Naive thymus-derived CD4-positive, alpha-beta T cell (primary cell): Measurements from ENCODE around the gene IL1R1. TPM values are rescaled to one million over a fixed set of nuclear protein-coding genes. Genes with fewer than 3 reads are reported as not detected.
A peak's percentile ranks its signal among the peaks of the same experiment; 100 is the strongest.

ENCODE experiments used
- ATAC-seq: fragments of 150-1000 bp; cut with Tn5 transposase; 2 replicates; pipeline ENCODE4 v1.10.0; 2021; ENCODE audit warnings: mild to moderate bottlenecking, moderate library complexity
- CTCF ChIA-PET: fragments of 350-600 bp; sonication (Branson Sonifier 250); formaldehyde crosslinking; loops from one replicate; lab custom pipeline; 2021; ENCODE audit warnings: antibody characterized with exemption; lab: Charles Lee
- POLR2A ChIA-PET: fragments of 350-600 bp; sonication (Branson Sonifier 250); formaldehyde crosslinking; loops from one replicate; lab custom pipeline; 2021; ENCODE audit warnings: antibody characterized with exemption, inconsistent platforms; lab: Charles Lee
- DNase-seq, 9 donors: peaks; one replicate each; pipeline versions ENCODE4 v3.0.0 to v3.0.0-alpha.2; 2020 to 2022; ENCODE audit warnings: mixed read lengths in 1 of 9
- H3K27ac ChIP-seq: one replicate; pipeline ENCODE4 v1.7.0; 2013; ENCODE audit warnings: mild to moderate bottlenecking, low read depth, low read length, moderate library complexity
- H3K27me3 ChIP-seq, 2 donors: one replicate each; pipeline ENCODE4 v1.7.0; 2013; ENCODE audit warnings: low read length in 2 of 2, mild to moderate bottlenecking in 2 of 2, moderate library complexity in 2 of 2; ENCODE audit not compliant: control insufficient read depth in 2 of 2, insufficient read depth in 2 of 2
- H3K36me3 ChIP-seq, 3 experiments: 1 replicate in 2 of 3; 2 replicates in 1 of 3; pipeline ENCODE4 v1.7.0; 2013; ENCODE audit warnings: low read length in 3 of 3, mild to moderate bottlenecking in 3 of 3, moderate library complexity in 1 of 3; ENCODE audit not compliant: insufficient read depth in 3 of 3, control insufficient read depth in 2 of 3
- H3K4me1 ChIP-seq, 2 donors: one replicate each; pipeline ENCODE4 v1.7.0; 2013; ENCODE audit warnings: low read length in 2 of 2, mild to moderate bottlenecking in 2 of 2, moderate library complexity in 1 of 2; ENCODE audit not compliant: control insufficient read depth in 2 of 2, insufficient read depth in 2 of 2
- H3K4me3 ChIP-seq: 2 replicates; pipeline ENCODE4 v1.7.0; 2013; ENCODE audit warnings: mild to moderate bottlenecking, low read length
- H3K9me3 ChIP-seq, 3 experiments: 1 replicate in 2 of 3; 2 replicates in 1 of 3; pipeline ENCODE4 v1.7.0; 2013; ENCODE audit warnings: low read length in 3 of 3; ENCODE audit not compliant: control insufficient read depth in 2 of 3
- H3K27ac Mint-ChIP-seq, 9 donors: one replicate each; pipeline ENCODE4 v1.8.0; 2020 to 2022; ENCODE audit warnings: mixed read lengths in 9 of 9, mild to moderate bottlenecking in 8 of 9, moderate library complexity in 5 of 9, inconsistent platforms in 2 of 9
- H3K27me3 Mint-ChIP-seq, 5 donors: one replicate each; pipeline ENCODE4 v1.8.0; 2021 to 2022; ENCODE audit warnings: mixed read lengths in 5 of 5, mild to moderate bottlenecking in 1 of 5
- H3K36me3 Mint-ChIP-seq, 5 donors: one replicate each; pipeline ENCODE4 v1.8.0; 2020 to 2022; ENCODE audit warnings: mixed read lengths in 5 of 5, mild to moderate bottlenecking in 3 of 5, inconsistent platforms in 1 of 5
- H3K4me1 Mint-ChIP-seq, 7 donors: one replicate each; pipeline ENCODE4 v1.8.0; 2020 to 2022; ENCODE audit warnings: mixed read lengths in 7 of 7, mild to moderate bottlenecking in 3 of 7, inconsistent platforms in 1 of 7
- H3K4me3 Mint-ChIP-seq, 10 donors: one replicate each; pipeline ENCODE4 v1.8.0; 2020 to 2022; ENCODE audit warnings: mild to moderate bottlenecking in 10 of 10, mixed read lengths in 10 of 10, moderate library complexity in 6 of 10, inconsistent platforms in 2 of 10
- H3K9me3 Mint-ChIP-seq, 11 donors: one replicate each; pipeline ENCODE4 v1.8.0; 2020 to 2022; ENCODE audit warnings: mixed read lengths in 11 of 11, mild to moderate bottlenecking in 4 of 11, inconsistent platforms in 1 of 11, moderate library complexity in 1 of 11
- intact Hi-C, 2 donors: fragments of 100-400 bp; cut with micrococcal nuclease; formaldehyde crosslinking; loops; one replicate each; pipeline ENCODE4 v1.15.1; 2023
- polyA plus RNA-seq, 2 donors: library from polyadenylated mRNA; unstranded; fragments of 300-500 nt; fragmentation: Illumina TruSeq; gene quantifications; one replicate each; pipeline ENCODE4 v1.2.3, GENCODE V29; 2021
- total RNA-seq, 6 experiments: library from RNA in 5 of 6; stranded (reverse) in 5 of 6; gene quantifications; 1 replicate in 5 of 6; 2 replicates in 1 of 6; pipeline ENCODE4 v1.2.3 and lab custom pipeline; 2021 to 2026

Gene IL1R1
- total RNA-seq (1 to 10 TPM in 1 of 5 experiments, under 1 TPM in 4; 0.17 to 1.5 (median 0.54) TPM), polyA plus RNA-seq (not detected), total RNA-seq (lab: John Stamatoyannopoulos, UW) (not detected)

- peaks cover 0 to 21% (median 0%) of the 10 kb centered on the region in 3 experiments for H3K9me3 ChIP-seq
- H3K4me1 Mint-ChIP-seq, result peaks cover 5 to 25% (median 15%) of the 10 kb centered on the region in 7 donors
- H3K36me3 Mint-ChIP-seq, result peaks cover 7 to 22% (median 11%) of the 10 kb centered on the region in 5 donors
- no peak within 1 kb of the TSS for H3K27ac Mint-ChIP-seq
- H3K4me3 ChIP-seq, result no peak within 1 kb of the TSS
- no peak within 1 kb of the TSS for H3K27ac ChIP-seq
- DNase-seq (peak in 2 of 9 donors; percentile 17 to 47), ATAC-seq (peak; percentile 74)
- H3K9me3 Mint-ChIP-seq, result peaks cover 3 to 48% (median 32%) of the 10 kb centered on the region in 11 donors
- intact Hi-C loops, result no loop called here
- ChIA-PET CTCF (no interaction called here), POLR2A (no interaction called here)
- peak within 1 kb of the TSS; percentile 48 to 79 (median 65) for H3K4me3 Mint-ChIP-seq
- peaks cover 28 to 56% (median 40%) of the 10 kb centered on the region in 5 donors for H3K27me3 Mint-ChIP-seq
- H3K4me1 ChIP-seq, result peaks cover 4 to 5% of the 10 kb centered on the region in 2 donors
- no peaks in the 10 kb centered on the region for H3K36me3 ChIP-seq
- no peaks in the 10 kb centered on the region for H3K27me3 ChIP-seq
Measured at GRCh38 chr2:102141970-102142828, at the start of gene IL1R1. TSS of gene IL1R1 (plus strand) at chr2:102142746. CDS start at chr2:102157725, 14,979 bp downstream.

GRCh38 chr2:102093662-102094061 lies 48.9 kb upstream of the IL1R1 start:
- Histone ChIP-seq H3K27me3 (no peaks in the 10 kb centered on the region), H3K9me3 (no peaks in the 10 kb centered on the region), H3K36me3 (no peaks in the 10 kb centered on the region), H3K4me3 (no peak overlapping the region), H3K4me1 (no peaks in the 10 kb centered on the region), H3K27ac (no peak overlapping the region)
- CTCF ChIA-PET, result interaction anchor here (0.8 kb wide), 1 partner anchor 8 kb away, joined by 3 read pairs; no protein-coding TSS in a partner anchor
- peaks cover 0 to 14% (median 5%) of the 10 kb centered on the region in 5 donors for H3K36me3 Mint-ChIP-seq
- peaks cover 0 to 13% (median 0%) of the 10 kb centered on the region in 5 donors for H3K27me3 Mint-ChIP-seq
- DNase-seq (no peak), ATAC-seq (no peak)
- no peak overlapping the region for H3K27ac Mint-ChIP-seq
- POLR2A ChIA-PET, result no interaction called here
- peaks cover 4 to 12% (median 10%) of the 10 kb centered on the region in 11 donors for H3K9me3 Mint-ChIP-seq
- H3K4me1 Mint-ChIP-seq, result peaks cover 0 to 4% (median 0%) of the 10 kb centered on the region in 7 donors
- intact Hi-C loops, result no loop called here
- no peak overlapping the region for H3K4me3 Mint-ChIP-seq

DNA sequence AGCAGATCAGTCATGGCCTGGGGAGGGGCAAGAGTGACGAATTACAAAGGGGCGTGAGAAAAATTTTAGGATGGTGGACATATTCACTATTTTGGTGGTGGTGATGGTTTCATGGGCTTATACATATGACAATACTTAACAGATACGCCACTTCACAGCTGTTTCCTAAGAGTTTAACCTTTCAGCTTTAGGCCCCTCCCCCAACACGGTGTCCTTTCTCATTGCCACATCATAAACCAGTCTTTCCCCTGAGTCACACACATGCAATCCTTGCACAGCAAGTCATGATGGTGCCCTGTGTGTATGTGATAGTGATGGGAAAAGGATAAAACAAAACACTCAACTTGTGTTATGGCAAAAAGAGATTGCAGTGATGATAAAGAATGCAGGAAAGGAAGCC lies 47.6 kb upstream of the IL1R1 start:
- intact Hi-C loops, result no loop called here
- H3K36me3 ChIP-seq, result no peaks in the 10 kb centered on the region
- Mint-ChIP-seq H3K27ac (no peak overlapping the region), H3K27me3 (peaks cover 0 to 16% (median 0%) of the 10 kb centered on the region in 5 donors), H3K9me3 (peaks cover 0 to 12% (median 10%) of the 10 kb centered on the region in 11 donors), H3K4me3 (no peak overlapping the region), H3K4me1 (peaks cover 0 to 7% (median 0%) of the 10 kb centered on the region in 7 donors), H3K36me3 (peaks cover 0 to 14% (median 5%) of the 10 kb centered on the region in 5 donors)
- no peaks in the 10 kb centered on the region for H3K27me3 ChIP-seq
- H3K9me3 ChIP-seq, result no peaks in the 10 kb centered on the region
- no peak for DNase-seq
- H3K4me1 ChIP-seq, result no peaks in the 10 kb centered on the region
- ChIA-PET POLR2A (no interaction called here), CTCF (no interaction called here)
- peak; percentile 74 for ATAC-seq
- no peak overlapping the region for H3K4me3 ChIP-seq
- H3K27ac ChIP-seq, result no peak overlapping the region

DNA sequence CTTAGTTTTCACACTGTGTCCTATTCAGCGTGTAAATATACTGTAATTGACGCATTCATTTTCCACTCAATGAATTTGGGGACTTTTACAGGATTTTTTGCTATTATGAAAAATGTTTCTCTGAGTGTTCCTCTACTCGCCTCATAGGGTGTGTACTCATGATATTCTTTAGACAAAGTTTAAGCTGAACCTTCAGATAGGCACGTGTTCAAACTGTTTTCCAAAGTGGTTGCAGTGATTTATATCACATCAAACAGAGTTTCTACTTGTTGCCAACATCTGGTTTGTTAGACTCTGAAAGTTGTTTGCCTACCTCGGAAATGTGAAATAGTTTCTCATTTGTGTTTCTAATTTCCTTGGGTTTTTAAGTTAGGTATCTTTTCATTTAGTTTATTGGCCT lies 46.4 kb upstream of the IL1R1 start:
- Histone ChIP-seq H3K27me3 (no peaks in the 10 kb centered on the region), H3K4me1 (no peaks in the 10 kb centered on the region), H3K36me3 (no peaks in the 10 kb centered on the region), H3K9me3 (no peaks in the 10 kb centered on the region), H3K4me3 (no peak overlapping the region), H3K27ac (no peak overlapping the region)
- ChIA-PET CTCF (no interaction called here), POLR2A (interaction anchor here (0.7 kb wide), 1 partner anchor 23 kb away, joined by 3 read pairs; no protein-coding TSS in a partner anchor)
- no peak overlapping the region for H3K27ac Mint-ChIP-seq
- intact Hi-C loops, result no loop called here
- peaks cover 0 to 20% (median 7%) of the 10 kb centered on the region in 5 donors for H3K27me3 Mint-ChIP-seq
- DNase-seq (no peak), ATAC-seq (no peak)
- H3K36me3 Mint-ChIP-seq, result peaks cover 0 to 6% (median 1%) of the 10 kb centered on the region in 5 donors
- no peak overlapping the region for H3K4me3 Mint-ChIP-seq
- H3K4me1 Mint-ChIP-seq, result peaks cover 0 to 16% (median 0%) of the 10 kb centered on the region in 7 donors
- H3K9me3 Mint-ChIP-seq, result peaks cover 0 to 4% (median 0%) of the 10 kb centered on the region in 11 donors

- intact Hi-C loops, result no loop called here
- H3K27me3 Mint-ChIP-seq, result peaks cover 0 to 32% (median 6%) of the 10 kb centered on the region in 5 donors
Measured at GRCh38 chr2:102098756-102099155, 43.8 kb upstream of the IL1R1 start.

GRCh38 chr2:102099536-102100298 lies 42.8 kb upstream of the IL1R1 start:
- no peak for ATAC-seq
- Mint-ChIP-seq H3K36me3 (peaks cover 0 to 5% (median 0%) of the 10 kb centered on the region in 5 donors), H3K9me3 (peaks cover 0 to 8% (median 0%) of the 10 kb centered on the region in 11 donors), H3K27me3 (peaks cover 0 to 34% (median 6%) of the 10 kb centered on the region in 5 donors), H3K27ac (no peak overlapping the region), H3K4me3 (no peak overlapping the region), H3K4me1 (peaks cover 9 to 27% (median 12%) of the 10 kb centered on the region in 7 donors)
- H3K36me3 ChIP-seq, result no peaks in the 10 kb centered on the region
- H3K27me3 ChIP-seq, result no peaks in the 10 kb centered on the region
- no peaks in the 10 kb centered on the region for H3K9me3 ChIP-seq
- no peak overlapping the region for H3K27ac ChIP-seq
- ChIA-PET CTCF (no interaction called here), POLR2A (no interaction called here)
- DNase-seq, result no peak
- H3K4me1 ChIP-seq, result no peaks in the 10 kb centered on the region
- intact Hi-C loops, result no loop called here
- no peak overlapping the region for H3K4me3 ChIP-seq

More at GRCh38 chr2:102098756-102099155, 43.8 kb upstream of the IL1R1 start:
- no peaks in the 10 kb centered on the region for H3K9me3 ChIP-seq
- H3K4me3 Mint-ChIP-seq, result no peak overlapping the region
- no peaks in the 10 kb centered on the region for H3K27me3 ChIP-seq
- no peak overlapping the region for H3K4me3 ChIP-seq
- ChIA-PET POLR2A (no interaction called here), CTCF (no interaction called here)
- H3K36me3 ChIP-seq, result no peaks in the 10 kb centered on the region
- H3K27ac Mint-ChIP-seq, result no peak overlapping the region
- no peaks in the 10 kb centered on the region for H3K4me1 ChIP-seq
- H3K9me3 Mint-ChIP-seq, result peaks cover 0 to 8% (median 0%) of the 10 kb centered on the region in 11 donors
- H3K27ac ChIP-seq, result no peak overlapping the region
- no peak for ATAC-seq
- peaks cover 0 to 5% (median 0%) of the 10 kb centered on the region in 5 donors for H3K36me3 Mint-ChIP-seq
- H3K4me1 Mint-ChIP-seq, result peaks cover 0 to 19% (median 5%) of the 10 kb centered on the region in 7 donors
- DNase-seq, result no peak
